Endothelial cell of umbilical vein (primary cell): Measurements from ENCODE around the gene C17orf78. TPM values are rescaled to one million over a fixed set of nuclear protein-coding genes. Genes with fewer than 3 reads are reported as not detected.

Experiments
- BruUV-seq: library from RNA; stranded (reverse); fragments of 400-500 nt; replicated peaks from 2 replicates; lab custom pipeline; 2021; lab: Mats Ljungman, UMichigan
- CTCF ChIA-PET: fragments of 300-600, 350-600 bp; sonication (Branson Sonifier 250); formaldehyde crosslinking; loops from one replicate; lab custom pipeline; 2021; ENCODE audit warnings: antibody characterized with exemption, inconsistent platforms; lab: Charles Lee
- POLR2A ChIA-PET: fragments of 300-600, 350-600 bp; sonication (Branson Sonifier 250); formaldehyde crosslinking; loops from one replicate; lab custom pipeline; 2021; ENCODE audit warnings: antibody characterized with exemption, inconsistent platforms; lab: Charles Lee
- DNase-seq: peaks from one replicate; pipeline ENCODE4 v3.0.0-alpha.2; 2011; ENCODE audit warnings: low read depth, low spot score
- FAIRE-seq: peaks from 2 replicates; lab custom pipeline; 2011; peaks lifted over from hg19 to GRCh38; lab: Jason Lieb, UNC
- H2AFZ ChIP-seq: 2 replicates; pipeline ENCODE4 v1.6.0; 2012; ENCODE audit warnings: low read depth, low read length, control low read depth, inconsistent platforms
- H3K27ac ChIP-seq: 2 replicates; pipeline ENCODE4 v1.5.1; 2011; ENCODE audit warnings: low read depth, mild to moderate bottlenecking, control low read depth, low read length, moderate library complexity; ENCODE audit not compliant: insufficient read depth
- H3K27me3 ChIP-seq, 2 experiments: 2 replicates each; pipeline versions ENCODE4 v1.6.0 to v1.6.1; 2011; ENCODE audit warnings: low read length in 2 of 2, mixed read lengths in 1 of 2; ENCODE audit not compliant: control insufficient read depth in 2 of 2, insufficient read depth in 2 of 2
- H3K36me3 ChIP-seq, 2 experiments: 2 replicates in 1 of 2; 3 replicates in 1 of 2; pipeline ENCODE4 v1.5.1; 2011; ENCODE audit warnings: low read length in 2 of 2, mild to moderate bottlenecking in 1 of 2, moderate library complexity in 1 of 2; ENCODE audit not compliant: control insufficient read depth in 2 of 2, insufficient read depth in 2 of 2; ENCODE audit errors: extremely low read depth in 1 of 2
- H3K4me1 ChIP-seq: 3 replicates; pipeline ENCODE4 v1.5.1; 2011; ENCODE audit warnings: mild to moderate bottlenecking, low read length; ENCODE audit not compliant: control insufficient read depth, insufficient read depth; ENCODE audit errors: extremely low read depth
- H3K4me2 ChIP-seq: 2 replicates; pipeline ENCODE4 v1.6.1; 2011; ENCODE audit warnings: low read length, control low read depth, mixed read lengths; ENCODE audit not compliant: insufficient read depth
- H3K4me3 ChIP-seq, 3 experiments: fragments of 200-600 bp in 1 of 3; sonication (generic), shearing (Covaris generic) in 1 of 3; replicated peaks in 1 of 3; 2 replicates each; pipeline ENCODE4 v1.5.1; 2011 to 2016; ENCODE audit warnings: control low read depth in 3 of 3, low read length in 3 of 3, mild to moderate bottlenecking in 2 of 3, inconsistent platforms in 1 of 3, low read depth in 1 of 3, moderate library complexity in 1 of 3; ENCODE audit not compliant: insufficient read depth in 1 of 3
- H3K79me2 ChIP-seq: 2 replicates; pipeline ENCODE4 v1.6.0; 2012; ENCODE audit warnings: low read length, inconsistent platforms; ENCODE audit not compliant: control insufficient read depth, insufficient read depth
- H3K9ac ChIP-seq: replicated peaks from 2 replicates; pipeline ENCODE3; 2011; ENCODE audit warnings: low read length, control low read depth; ENCODE audit not compliant: insufficient read depth; ENCODE audit errors: extremely low read depth
- H3K9me1 ChIP-seq: replicated peaks from 3 replicates; pipeline ENCODE4 v1.6.0; 2011; ENCODE audit warnings: mild to moderate bottlenecking, low read length; ENCODE audit not compliant: control insufficient read depth, insufficient read depth; ENCODE audit errors: extremely low read depth
- H3K9me3 ChIP-seq: replicated peaks from 2 replicates; pipeline ENCODE4 v1.5.1; 2012; ENCODE audit warnings: low read length, inconsistent platforms; ENCODE audit not compliant: control insufficient read depth, insufficient read depth
- H4K20me1 ChIP-seq: replicated peaks from 2 replicates; pipeline ENCODE3; 2011; ENCODE audit warnings: mild to moderate bottlenecking, low read length; ENCODE audit not compliant: control insufficient read depth, insufficient read depth; ENCODE audit errors: extremely low read depth
- CTCF ChIP-seq, 2 donors: IDR thresholded peaks; 1 replicate in 1 of 2; 2 replicates in 1 of 2; pipeline ENCODE4 v1.5.1; 2011; ENCODE audit warnings: low read length in 2 of 2, mild to moderate bottlenecking in 2 of 2, moderate library complexity in 2 of 2, control low read depth in 1 of 2, inconsistent platforms in 1 of 2, low read depth in 1 of 2; ENCODE audit not compliant: insufficient read depth in 1 of 2; ENCODE audit errors: extremely low read depth in 1 of 2
- EZH2 ChIP-seq: IDR thresholded peaks from 2 replicates; pipeline ENCODE4 v1.6.1; 2012; ENCODE audit warnings: borderline replicate concordance, low read depth, mild to moderate bottlenecking, moderate library complexity, low read length, inconsistent platforms; ENCODE audit not compliant: severe bottlenecking
- FOS ChIP-seq: IDR thresholded peaks from 2 replicates; pipeline ENCODE4 v1.6.1; 2011; ENCODE audit warnings: mild to moderate bottlenecking, low read length, moderate library complexity, borderline replicate concordance; ENCODE audit not compliant: insufficient read depth
- GATA2 ChIP-seq: IDR thresholded peaks from 2 replicates; pipeline ENCODE4 v1.7.0; 2011; ENCODE audit warnings: low read depth, mild to moderate bottlenecking, moderate library complexity, mixed read lengths, low read length; ENCODE audit not compliant: insufficient read length, insufficient read depth
- MAX ChIP-seq: IDR thresholded peaks from 2 replicates; pipeline ENCODE4 v1.6.1; 2011; ENCODE audit not compliant: insufficient read depth, insufficient read length
- MYC ChIP-seq: IDR thresholded peaks from one replicate; pipeline ENCODE4 v1.6.1; 2011; ENCODE audit warnings: mild to moderate bottlenecking, low read depth, low read length
- POLR2A ChIP-seq: IDR thresholded peaks from 2 replicates; pipeline ENCODE4 v1.6.1; 2012; ENCODE audit warnings: low read depth, mild to moderate bottlenecking, control low read depth, low read length
- POLR2AphosphoS5 ChIP-seq: IDR thresholded peaks from 2 replicates; pipeline ENCODE4 v1.6.1; 2012; ENCODE audit warnings: low read depth, mild to moderate bottlenecking, control low read depth, low read length, moderate library complexity; ENCODE audit not compliant: insufficient read depth
- dilution Hi-C: fragments of 300-500 bp; cut with MboI; formaldehyde crosslinking; loops from one replicate; pipeline ENCODE4 v1.15.0; 2019; ENCODE audit warnings: low sequenced_read_pairs; ENCODE audit not compliant: extremely low pct_ligation_motif_present
- intact Hi-C: fragments of 100-400 bp; cut with micrococcal nuclease; formaldehyde crosslinking; loops from one replicate; pipeline ENCODE4 v1.10.0; 2022
- polyA plus RNA-seq, 4 experiments: library from polyadenylated mRNA; depleted of rRNA in 3 of 4; stranded (reverse) in 3 of 4; unstranded in 1 of 4; fragments of >200 nt; gene quantifications; 2 replicates each; pipeline versions ENCODE4 v1.2.1 to v1.2.3, GENCODE V29; 2011 to 2012; ENCODE audit warnings: missing spikeins in 1 of 4
- total RNA-seq: library from RNA; stranded (reverse); gene quantifications from 2 replicates; pipeline ENCODE4 v1.2.3, GENCODE V29; 2021

The C17orf78 gene
- total and polyA plus RNA-seq, 2 donors (not counting 3 experiments of a cell fraction or from before 2014, with no cell fraction given): not detected

- H3K4me1 ChIP-seq: peaks cover 21% of the 10 kb centered on the region
- DNase-seq (no peak), FAIRE-seq (no peak)
- H3K27me3 ChIP-seq: no peaks in the 10 kb centered on the region
- dilution Hi-C loops (no loop called here), intact Hi-C loops (loop anchor here (1.0 to 5.0 kb wide), 4 partner anchors 48 to 812 kb away; partner anchors contain the start of genes ACACA, SYNRG and TADA2A)
- H3K4me3 ChIP-seq: peak overlapping the region in 2 of 3 experiments; percentile 4 to 43
- H3K36me3 ChIP-seq: no peaks in the 10 kb centered on the region
- peak overlapping the region; percentile 53 for H3K9ac ChIP-seq
- H3K9me3 ChIP-seq: no peaks in the 10 kb centered on the region
- TF ChIP-seq POLR2A (no peak), POLR2AphosphoS5 (no peak), EZH2 (no peak), MYC (no peak), MAX (no peak), CTCF (IDR thresholded peaks at IDR 0.05; ENCODE audit: extremely low read depth in 1 of 2, insufficient read depth in 1 of 2, low read depth in 1 of 2, low read length in 2 of 2) (no peak), FOS (no peak), GATA2 (no peak)
- BruUV-seq: TSS peak; percentile 88
- ChIA-PET CTCF (interaction anchor here (0.8 to 2.8 kb wide), 4 partner anchors 12 to 26 kb away, joined by 4 to 41 read pairs (median 4); no protein-coding TSS in a partner anchor), POLR2A (no interaction called here)
- no peaks in the 10 kb centered on the region for H4K20me1 ChIP-seq
- H3K9me1 ChIP-seq: no peaks in the 10 kb centered on the region
- H3K27ac ChIP-seq: peak overlapping the region; percentile 42
- peak overlapping the region; percentile 19 for H3K4me2 ChIP-seq
- H2AFZ ChIP-seq: peak overlapping the region; percentile 53
- H3K79me2 ChIP-seq: peaks cover 41% of the 10 kb centered on the region
Observed at GRCh38 chr17:37359682-37360188, 16.1 kb upstream of the C17orf78 start.
